ENCODE measurements around the gene PADI1. TPM values are rescaled to one million over a fixed set of nuclear protein-coding genes. Genes with fewer than 3 reads are reported as not detected.

Gene PADI1
- total RNA-seq, 1 donor, result 0.43 TPM

DNA sequence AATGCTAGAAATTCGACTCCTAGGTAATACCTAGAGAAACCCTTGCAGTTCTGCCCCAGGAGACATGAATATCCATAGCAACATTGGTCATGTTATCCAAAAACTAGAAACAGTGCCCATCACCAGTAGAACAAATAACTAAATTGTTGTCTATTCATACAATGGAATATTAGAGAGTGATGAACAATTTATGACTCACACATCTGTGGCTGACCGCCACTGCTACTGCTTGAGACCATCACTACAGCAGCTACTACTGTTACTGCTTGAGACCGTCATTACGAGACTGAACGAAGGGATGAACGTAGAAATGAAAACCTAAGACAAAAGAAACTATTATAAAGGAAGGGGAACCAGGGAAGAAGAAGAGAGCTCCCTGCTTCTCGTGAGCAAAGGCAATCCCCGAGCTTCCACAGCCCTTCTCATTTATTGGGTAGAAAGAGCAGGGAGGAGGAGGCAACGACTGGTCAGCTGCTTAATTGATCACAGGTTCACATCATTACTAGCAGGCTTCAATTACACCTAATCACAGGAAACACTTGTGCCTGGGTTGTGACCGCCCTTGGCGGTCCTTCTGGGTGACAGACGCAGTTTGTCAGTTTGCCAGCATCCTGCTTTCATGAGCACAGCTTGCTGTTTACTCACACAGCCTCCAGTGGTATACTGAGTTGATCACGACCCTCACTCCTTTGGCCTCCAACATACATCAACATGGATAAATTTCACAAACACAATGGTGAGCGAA lies 88.9 kb downstream of the PADI1 start:
- DNase-seq (ENCODE audit: low read depth), result no peak
- no peak overlapping the region for H3K4me3 ChIP-seq (ENCODE audit: low read depth, low read length)
- TF ChIP-seq, protein P1, sequence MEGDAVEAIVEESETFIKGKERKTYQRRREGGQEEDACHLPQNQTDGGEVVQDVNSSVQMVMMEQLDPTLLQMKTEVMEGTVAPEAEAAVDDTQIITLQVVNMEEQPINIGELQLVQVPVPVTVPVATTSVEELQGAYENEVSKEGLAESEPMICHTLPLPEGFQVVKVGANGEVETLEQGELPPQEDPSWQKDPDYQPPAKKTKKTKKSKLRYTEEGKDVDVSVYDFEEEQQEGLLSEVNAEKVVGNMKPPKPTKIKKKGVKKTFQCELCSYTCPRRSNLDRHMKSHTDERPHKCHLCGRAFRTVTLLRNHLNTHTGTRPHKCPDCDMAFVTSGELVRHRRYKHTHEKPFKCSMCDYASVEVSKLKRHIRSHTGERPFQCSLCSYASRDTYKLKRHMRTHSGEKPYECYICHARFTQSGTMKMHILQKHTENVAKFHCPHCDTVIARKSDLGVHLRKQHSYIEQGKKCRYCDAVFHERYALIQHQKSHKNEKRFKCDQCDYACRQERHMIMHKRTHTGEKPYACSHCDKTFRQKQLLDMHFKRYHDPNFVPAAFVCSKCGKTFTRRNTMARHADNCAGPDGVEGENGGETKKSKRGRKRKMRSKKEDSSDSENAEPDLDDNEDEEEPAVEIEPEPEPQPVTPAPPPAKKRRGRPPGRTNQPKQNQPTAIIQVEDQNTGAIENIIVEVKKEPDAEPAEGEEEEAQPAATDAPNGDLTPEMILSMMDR (IDR thresholded peaks at IDR 0.05; ENCODE audit: insufficient read depth, low read depth, low read length), result no peak

DNA sequence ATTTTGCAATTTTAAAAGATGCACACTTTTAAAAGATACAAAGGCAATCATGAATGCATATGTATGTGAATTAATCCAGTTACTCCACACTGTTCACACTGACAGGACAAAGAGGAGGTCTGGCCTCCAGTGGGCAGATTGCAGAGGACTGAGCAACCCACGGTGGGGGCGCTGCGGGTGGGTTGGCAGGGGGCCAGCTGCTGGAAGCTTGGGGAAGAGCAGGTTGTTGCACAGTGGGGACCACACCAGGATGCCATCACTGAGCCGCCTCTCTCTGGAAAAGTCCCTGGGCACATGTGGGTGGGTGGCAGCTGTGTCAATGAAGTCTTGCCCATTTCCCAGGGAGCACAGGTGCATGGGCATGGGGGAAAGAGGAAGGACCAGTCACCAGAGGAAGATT lies 90.4 kb downstream of the PADI1 start:
- TF ChIP-seq, protein P1 (IDR thresholded peaks at IDR 0.05; ENCODE audit: insufficient read depth, low read depth, low read length), result no peak
- no peak overlapping the region for H3K4me3 ChIP-seq (ENCODE audit: low read depth, low read length)
- DNase-seq (ENCODE audit: low read depth), result no peak

Small RNA genes within 50 kb of the gene (small RNA-seq; reads per million reads assigned to genes)
- gene MIR3972, result not detected

Other genes starting within 250 kb of the PADI1 start
- 33.2 and 70.2 TPM in 2 replicates for gene MFAP2, start 224.5 kb upstream of the PADI1 start, total RNA-seq
- 40.2 and 42.2 TPM in 2 replicates for gene ATP13A2, start 193.2 kb upstream of the PADI1 start, total RNA-seq
- gene SDHB, start 151.1 kb upstream of the PADI1 start, total RNA-seq, result 123 and 129 TPM in 2 replicates
- gene PADI2, start 85.7 kb upstream of the PADI1 start, total RNA-seq, result under 0.01 and 0.43 TPM in 2 replicates
- under 0.01 TPM in 1 of 2 replicates, not detected in the other for gene PADI3, start 44.0 kb downstream of the PADI1 start, total RNA-seq
- not detected in 2 replicates for gene PADI4, start 103.1 kb downstream of the PADI1 start, total RNA-seq
- gene PADI6, start 167.1 kb downstream of the PADI1 start, total RNA-seq, result not detected in 2 replicates
- gene RCC2, start 234.5 kb downstream of the PADI1 start, total RNA-seq, result 59.9 and 74.7 TPM in 2 replicates